GM18511 (cell line): ENCODE data around the gene PNPLA7.
"Not testable (repeated sequence)": the region's sequence is repeated elsewhere in the genome, so short reads cannot be mapped to it uniquely, and the experiment has no call there.

Experiments
- ATAC-seq: cut with Tn5 transposase; IDR thresholded peaks from one replicate; pipeline ENCODE4 v1.9.1; 2021; ENCODE audit warnings: mild to moderate bottlenecking, moderate library complexity; ENCODE audit not compliant: unreplicated experiment

PNPLA7 gene

DNA sequence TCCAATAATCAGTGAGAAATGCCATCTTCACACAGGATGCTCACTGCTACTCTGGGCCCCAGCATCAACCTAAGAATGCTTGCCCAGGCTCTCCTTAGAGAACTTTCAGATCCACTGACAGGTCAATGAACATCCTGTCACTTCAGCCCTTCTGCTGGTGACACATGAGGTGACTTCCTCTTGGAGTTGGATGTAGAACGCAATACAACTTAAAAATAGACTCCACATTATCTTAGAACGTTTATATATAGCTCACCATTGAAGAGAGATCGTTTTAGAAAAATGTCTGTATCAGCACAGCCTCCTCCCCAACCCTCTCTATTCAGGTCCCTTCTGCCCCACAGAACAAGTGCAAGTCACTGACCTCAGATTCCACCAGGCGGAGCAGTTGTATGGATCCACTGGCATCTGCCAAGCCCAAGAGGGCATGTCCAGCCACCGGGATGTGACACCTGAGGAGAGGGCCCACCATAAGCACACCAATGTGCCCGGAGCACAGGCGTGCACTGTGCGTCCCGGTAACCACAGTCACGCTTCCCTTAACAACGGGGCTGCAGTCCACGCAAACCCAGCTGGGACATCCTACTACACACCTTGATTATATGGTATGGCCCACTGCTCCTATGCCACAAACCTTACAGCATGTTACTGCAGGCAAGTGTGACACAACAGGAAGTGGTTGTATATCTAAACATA lies 25.7 kb upstream of the PNPLA7 start:
- ATAC-seq: no peak

- no peak for ATAC-seq
Measured at GRCh38 chr9:137575364-137575715, 25.1 kb upstream of the PNPLA7 start.

DNA sequence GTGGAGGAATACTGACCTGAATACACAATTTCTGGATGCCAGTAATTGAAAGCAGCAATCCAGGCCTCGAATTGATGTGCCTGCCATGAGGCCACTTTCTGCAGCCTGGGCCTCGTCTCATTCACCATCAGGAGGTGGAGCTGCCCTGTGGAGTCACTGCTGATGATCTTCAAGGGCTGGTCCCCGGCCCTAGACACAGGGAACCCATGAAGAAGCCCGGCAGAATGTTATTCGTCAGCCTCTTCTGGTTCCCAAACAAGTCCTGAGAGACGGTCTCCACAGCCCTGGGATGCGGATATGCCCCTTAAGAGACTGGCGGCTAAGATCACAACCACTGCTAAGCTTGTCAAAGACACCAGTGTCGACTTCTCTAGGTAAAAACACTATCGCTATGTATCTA lies 24.0 kb upstream of the PNPLA7 start:
- no peak for ATAC-seq

DNA sequence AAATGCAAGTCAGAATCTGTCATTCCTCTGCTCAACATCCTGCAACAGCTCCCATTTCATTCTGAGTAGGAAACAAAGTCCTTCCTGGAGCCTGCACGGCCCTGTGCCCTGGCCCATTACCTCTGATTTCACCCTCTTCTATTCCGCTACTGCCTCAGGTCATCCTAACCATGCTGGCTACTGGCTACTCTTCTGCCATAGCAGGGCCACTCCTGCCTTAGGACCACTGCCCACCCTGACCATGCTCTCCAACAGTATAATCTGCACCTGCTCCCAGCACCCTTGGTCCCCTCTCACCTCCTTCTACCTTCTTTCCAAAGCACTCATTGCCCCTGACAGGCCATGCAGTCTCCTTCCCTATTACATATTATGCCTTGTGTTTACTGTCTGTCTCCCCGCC lies 20.4 kb upstream of the PNPLA7 start:
- ATAC-seq: no peak

GRCh38 chr9:137569609-137570203 lies 19.5 kb upstream of the PNPLA7 start:
- ATAC-seq: no peak

DNA sequence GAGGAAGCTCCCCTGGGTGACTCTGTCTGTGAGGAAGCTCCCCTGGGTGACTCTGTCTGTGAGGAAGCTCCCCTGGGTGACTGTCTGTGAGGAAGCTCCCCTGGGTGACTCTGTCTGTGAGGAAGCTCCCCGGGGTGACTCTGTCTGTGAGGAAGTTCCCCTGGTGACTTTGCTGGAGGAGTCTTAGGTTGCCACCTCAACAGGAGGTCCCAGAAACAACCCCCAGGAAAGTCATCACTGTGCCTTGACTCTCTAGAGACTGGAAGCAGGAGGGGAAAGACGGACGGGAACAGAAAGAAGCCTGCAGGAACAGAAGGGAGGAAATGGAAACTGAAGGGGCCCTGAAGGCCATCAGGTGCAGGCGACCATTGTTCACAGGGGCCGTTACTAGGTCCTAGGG lies 18.2 kb upstream of the PNPLA7 start:
- not testable (repeated sequence) for ATAC-seq

DNA sequence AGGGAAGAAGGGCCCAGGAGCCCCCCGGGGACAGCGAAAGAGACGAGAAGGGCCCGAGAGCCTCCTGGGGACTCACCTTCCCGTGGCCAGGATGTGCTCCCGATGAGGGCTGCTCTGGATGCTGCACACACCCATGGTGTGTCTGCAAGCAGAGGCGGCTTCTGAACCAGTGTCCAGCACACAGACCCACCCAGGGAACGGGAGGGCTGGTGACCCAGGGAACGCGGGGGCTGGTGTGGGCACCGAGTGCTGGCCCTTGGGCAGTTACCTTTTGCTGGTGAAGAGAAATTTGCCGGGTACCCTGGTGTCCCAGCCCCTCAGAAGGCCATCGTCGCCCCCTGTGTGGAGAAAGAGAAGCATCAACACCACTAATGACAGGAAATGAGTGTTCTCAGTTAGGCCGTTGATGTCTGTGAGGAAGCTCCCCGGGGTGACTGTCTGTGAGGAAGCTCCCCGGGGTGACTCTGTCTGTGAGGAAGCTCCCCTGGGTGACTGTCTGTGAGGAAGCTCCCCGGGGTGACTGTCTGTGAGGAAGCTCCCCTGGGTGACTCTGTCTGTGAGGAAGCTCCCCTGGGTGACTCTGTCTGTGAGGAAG lies 14.7 kb upstream of the PNPLA7 start:
- no peak for ATAC-seq

- ATAC-seq: no peak
Measured at GRCh38 chr9:137564134-137564533, 13.9 kb upstream of the PNPLA7 start.

DNA sequence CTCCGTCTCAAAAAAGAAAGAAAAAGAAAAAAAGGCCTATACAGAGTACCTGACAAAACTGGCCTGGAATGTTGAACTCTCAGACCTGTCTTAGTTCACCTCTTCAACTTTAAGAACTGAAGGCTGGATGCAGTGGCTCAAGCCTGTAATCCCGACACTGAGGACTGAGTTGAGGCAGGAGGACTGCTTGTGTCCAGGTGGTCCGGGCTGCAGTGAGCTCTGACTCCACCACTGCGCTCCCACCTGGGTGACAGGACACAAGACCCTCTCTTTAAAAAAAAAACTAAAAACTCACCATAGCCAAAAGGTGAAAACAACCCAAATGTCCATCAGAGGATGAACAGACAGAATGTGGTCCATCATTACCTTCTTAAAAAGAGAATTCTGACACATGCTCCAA lies 7.9 kb upstream of the PNPLA7 start:
- ATAC-seq: no peak

- ATAC-seq: no peak
Measured at GRCh38 chr9:137556069-137556838, 6.1 kb upstream of the PNPLA7 start.

DNA sequence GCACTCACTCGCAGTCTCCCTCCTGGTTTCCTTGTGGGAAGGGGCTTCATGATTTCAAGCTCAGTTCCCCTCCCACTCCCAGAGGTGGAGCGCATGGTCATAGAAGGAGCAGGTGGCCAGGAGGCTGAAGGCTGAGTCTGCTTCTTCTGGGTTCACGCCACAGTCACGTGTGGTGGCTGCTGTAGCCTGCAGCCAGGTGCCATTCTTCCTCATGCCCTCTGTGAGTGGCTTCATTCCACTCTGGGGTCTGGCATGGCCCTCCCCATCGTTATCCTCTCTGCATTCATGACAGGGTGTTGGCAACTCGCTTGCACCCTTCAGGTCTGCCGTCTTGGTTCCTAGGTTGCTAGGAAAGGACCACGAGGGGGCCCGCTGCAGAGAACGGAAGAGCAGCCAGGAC lies 5.0 kb upstream of the PNPLA7 start:
- ATAC-seq: no peak

DNA sequence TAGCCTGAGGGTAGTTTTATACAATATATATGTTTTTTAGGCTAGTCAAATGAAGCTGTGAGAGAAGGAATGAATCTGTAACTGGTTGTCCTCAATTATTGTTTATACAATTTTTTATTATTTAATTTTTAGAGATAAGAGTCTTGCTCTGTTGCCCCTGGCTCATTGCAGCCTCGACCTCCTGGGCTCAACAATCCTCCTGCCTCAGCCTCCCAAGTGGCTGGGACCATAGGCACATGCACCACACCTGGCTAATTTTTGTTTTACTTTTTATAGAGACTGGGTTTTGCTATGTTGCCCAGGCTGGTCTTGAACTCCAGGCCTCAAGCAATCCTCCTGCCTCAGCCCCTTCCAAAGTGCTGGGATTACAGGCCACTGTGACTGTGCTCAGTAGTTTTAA lies 4.1 kb upstream of the PNPLA7 start:
- no peak for ATAC-seq

- not testable (repeated sequence) for ATAC-seq
Measured at GRCh38 chr9:137553654-137554053, 3.5 kb upstream of the PNPLA7 start.

GRCh38 chr9:137552022-137552768 lies 2.0 kb upstream of the PNPLA7 start:
- ATAC-seq: peak; percentile 28

GRCh38 chr9:137551264-137552021 lies 1.2 kb upstream of the PNPLA7 start, which contains the start of gene MRPL41:
Gene MRPL41, plus strand, starts transcription at chr9:137551879. Its CDS starts 203 bp downstream, at chr9:137552082.
- ATAC-seq: peak; percentile 79

DNA sequence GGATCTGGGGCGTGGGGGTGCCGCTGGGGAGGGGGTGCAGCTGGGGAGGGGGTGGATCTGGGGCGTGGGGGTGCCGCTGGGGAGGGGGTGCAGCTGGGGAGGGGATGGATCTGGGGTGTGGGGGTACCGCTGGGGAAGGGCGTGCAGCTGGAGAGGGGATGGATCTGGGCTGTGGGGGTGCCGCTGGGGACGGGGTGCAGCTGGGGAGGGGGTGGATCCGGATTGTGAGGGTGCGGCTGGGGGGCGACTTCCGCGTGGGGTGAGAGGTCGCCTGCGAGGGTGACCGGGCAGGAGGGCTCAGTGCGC lies 709 bp upstream of the PNPLA7 start:
- not testable (repeated sequence) for ATAC-seq

DNA sequence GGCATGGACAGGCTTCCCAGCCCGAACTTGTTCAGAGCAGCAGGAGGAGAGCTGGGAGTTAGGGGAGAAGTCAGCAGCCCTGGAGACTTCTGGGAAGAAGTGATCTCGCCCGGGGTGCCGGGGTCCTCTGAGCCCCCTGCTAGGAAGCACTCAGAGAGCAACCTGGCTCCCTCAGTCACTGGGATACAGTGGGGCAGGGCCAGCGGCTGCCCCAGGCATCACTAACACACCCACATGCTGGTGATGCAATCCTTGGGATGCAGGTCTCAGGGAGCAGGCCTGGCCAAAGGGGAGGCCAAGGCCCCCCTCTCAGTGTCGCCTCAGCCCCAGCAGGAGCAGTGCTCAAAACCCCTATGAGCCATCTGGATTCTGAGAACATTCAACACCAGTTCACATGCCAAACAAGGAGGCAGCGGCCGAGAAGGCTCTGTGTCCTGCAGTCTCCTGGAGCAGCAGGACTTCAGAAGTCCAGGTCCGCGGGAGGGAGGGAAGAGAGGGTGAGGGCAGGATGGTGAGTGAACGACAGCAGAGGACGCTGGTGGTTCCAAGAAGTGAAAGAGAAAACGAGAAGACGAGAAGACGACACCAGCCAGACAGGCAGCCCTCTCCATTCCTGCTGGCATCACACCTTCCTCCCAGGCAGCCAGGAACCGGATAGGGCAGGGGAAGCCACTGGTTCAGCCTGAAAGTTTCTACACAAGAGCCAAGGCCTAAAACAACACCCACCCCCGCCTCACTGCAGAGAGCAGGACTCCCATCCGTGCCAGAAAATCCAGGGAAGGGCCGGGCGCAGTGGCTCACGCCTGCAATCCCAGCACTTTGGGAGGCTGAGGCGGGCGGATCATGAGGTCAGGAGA lies 2.3 kb downstream of the PNPLA7 start:
- ATAC-seq: no peak

GRCh38 chr9:137545123-137545522 lies 5.1 kb downstream of the PNPLA7 start:
- no peak for ATAC-seq

DNA sequence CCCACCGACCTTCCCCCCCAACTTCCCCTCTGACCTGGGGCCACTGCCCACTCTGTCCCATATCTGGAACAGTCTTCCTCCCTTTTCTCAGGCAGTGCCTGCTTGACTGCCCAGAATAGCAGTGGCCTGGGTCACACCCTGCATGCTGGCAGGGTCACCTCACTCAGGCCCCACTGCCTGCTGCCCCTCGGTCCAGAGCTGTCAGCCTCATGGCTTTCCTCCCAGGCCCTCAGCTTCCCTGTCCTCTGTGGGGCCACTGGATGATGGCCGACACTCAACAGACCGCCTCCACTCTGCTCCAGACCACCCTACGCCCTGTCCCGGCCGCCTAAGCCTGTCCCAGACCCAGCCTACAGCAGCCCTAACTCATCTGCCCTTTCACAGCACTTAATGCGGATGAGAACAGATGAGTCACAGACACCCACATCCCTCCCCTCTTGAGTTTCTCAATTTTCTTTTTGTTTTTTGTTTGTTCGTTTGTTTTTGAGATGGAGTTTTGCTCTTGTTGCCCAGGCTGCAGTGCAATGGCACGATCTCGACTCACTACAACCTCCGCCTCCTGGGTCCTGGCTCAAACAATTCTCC lies 5.9 kb downstream of the PNPLA7 start:
- no peak for ATAC-seq
